Endothelial cell of umbilical vein (primary cell): ENCODE results near the gene UBE2U.

ENCODE experiments used
- CTCF ChIP-seq, 2 donors: IDR thresholded peaks; 1 replicate in 1 of 2; 2 replicates in 1 of 2; pipeline ENCODE4 v1.5.1; 2011; ENCODE audit warnings: low read length in 2 of 2, mild to moderate bottlenecking in 2 of 2, moderate library complexity in 2 of 2, control low read depth in 1 of 2, inconsistent platforms in 1 of 2, low read depth in 1 of 2; ENCODE audit not compliant: insufficient read depth in 1 of 2; ENCODE audit errors: extremely low read depth in 1 of 2
- POLR2A ChIP-seq: IDR thresholded peaks from 2 replicates; pipeline ENCODE4 v1.6.1; 2012; ENCODE audit warnings: low read depth, mild to moderate bottlenecking, control low read depth, low read length
- POLR2AphosphoS5 ChIP-seq: IDR thresholded peaks from 2 replicates; pipeline ENCODE4 v1.6.1; 2012; ENCODE audit warnings: low read depth, mild to moderate bottlenecking, control low read depth, low read length, moderate library complexity; ENCODE audit not compliant: insufficient read depth

DNA sequence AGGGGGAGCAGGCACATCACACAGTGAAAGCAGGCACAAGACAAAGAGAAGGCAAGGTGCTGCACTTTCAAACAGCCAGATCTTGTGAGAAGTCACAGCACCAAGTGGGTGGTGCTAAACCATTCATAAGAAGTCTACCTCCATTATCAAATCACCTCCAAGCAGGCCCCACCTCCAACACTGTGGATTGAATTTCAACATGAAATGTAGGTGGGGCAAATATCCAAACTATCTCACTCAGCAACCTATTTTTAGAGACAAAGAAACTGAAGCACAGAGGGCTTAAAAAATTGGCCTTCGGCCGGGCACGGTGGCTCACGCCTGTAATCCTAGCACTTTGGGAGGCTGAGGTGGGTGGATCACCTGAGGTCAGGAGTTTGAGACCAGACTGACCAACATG, 90.4 kb downstream of the UBE2U start:
- TF ChIP-seq CTCF (IDR thresholded peaks at IDR 0.05; ENCODE audit: extremely low read depth in 1 of 2, insufficient read depth in 1 of 2, low read depth in 1 of 2, low read length in 2 of 2), result no peak
- no peak for TF ChIP-seq POLR2A
- no peak for TF ChIP-seq POLR2AphosphoS5
